GM19351 (cell line): ENCODE results near the gene GNA15.
A peak's percentile ranks its signal among the peaks of the same experiment; 100 is the strongest.
"Not testable (repeated sequence)": the region's sequence is repeated elsewhere in the genome, so short reads cannot be mapped to it uniquely, and the experiment has no call there.

Experiments
- ATAC-seq: cut with Tn5 transposase; IDR thresholded peaks from one replicate; pipeline ENCODE4 v1.9.1; 2021; ENCODE audit warnings: mild to moderate bottlenecking, moderate library complexity; ENCODE audit not compliant: unreplicated experiment

Gene GNA15

GRCh38 chr19:3171894-3172672 is 36.2 kb downstream of the GNA15 start:
- no peak for ATAC-seq

- ATAC-seq, result not testable (repeated sequence)
Observed at GRCh38 chr19:3172673-3173000, 36.8 kb downstream of the GNA15 start.

- no peak for ATAC-seq
Observed at GRCh38 chr19:3175781-3176714, 40.2 kb downstream of the GNA15 start.

GRCh38 chr19:3176715-3177501 is 41.1 kb downstream of the GNA15 start:
- no peak for ATAC-seq

GRCh38 chr19:3178377-3178972 is 42.6 kb downstream of the GNA15 start, which contains the start of gene S1PR4:
Gene S1PR4, plus strand, starts transcription at chr19:3178769. Its CDS starts 24 bp downstream, at chr19:3178793.
- no peak for ATAC-seq

- ATAC-seq, result no peak
Observed at GRCh38 chr19:3178973-3179738, 43.3 kb downstream of the GNA15 start.

GRCh38 chr19:3179739-3180293 is 44.0 kb downstream of the GNA15 start:
- no peak for ATAC-seq

GRCh38 chr19:3183721-3184641 is 48.1 kb downstream of the GNA15 start:
- no peak for ATAC-seq

- no peak for ATAC-seq
Observed at GRCh38 chr19:3184847-3185460, 49.1 kb downstream of the GNA15 start.

- ATAC-seq, result peak; percentile 72
Observed at GRCh38 chr19:3185461-3186159, 49.8 kb downstream of the GNA15 start, which contains the start of gene NCLN. Gene NCLN, plus strand, starts transcription at chr19:3185930. Its CDS starts 101 bp downstream, at chr19:3186031.

GRCh38 chr19:3186160-3186688 is 50.4 kb downstream of the GNA15 start:
- peak; percentile 2 for ATAC-seq

GRCh38 chr19:3186891-3187661 is 51.2 kb downstream of the GNA15 start:
- ATAC-seq, result no peak

- no peak for ATAC-seq
Observed at GRCh38 chr19:3187662-3188511, 52.1 kb downstream of the GNA15 start.

- no peak for ATAC-seq
Observed at GRCh38 chr19:3188627-3189596, 53.1 kb downstream of the GNA15 start.
